ENCODE results near the gene GSX2.

Gene GSX2

Small RNA genes lying within 50 kb of the gene (small RNA-seq; reads per million reads assigned to genes)
- gene AC110792.1: 0 reads per million in 2 experiments
